Endodermal cell (in vitro differentiated cells): ENCODE data around the gene C2orf81. TPM values are rescaled to one million over a fixed set of nuclear protein-coding genes. Genes with fewer than 3 reads are reported as not detected.
A peak's percentile ranks its signal among the peaks of the same experiment; 100 is the strongest.
"Not testable (repeated sequence)": the region's sequence is repeated elsewhere in the genome, so short reads cannot be mapped to it uniquely, and the experiment has no call there.

ENCODE experiments used
- DNase-seq: peaks from one replicate; pipeline ENCODE4 v3.0.0-alpha.2; 2017
- H3K27ac ChIP-seq: 2 replicates; pipeline ENCODE4 v1.5.1; 2013; ENCODE audit warnings: mild to moderate bottlenecking, low read depth, low read length, moderate library complexity
- H3K27me3 ChIP-seq: 2 replicates; pipeline ENCODE4 v1.6.1; 2013; ENCODE audit warnings: mild to moderate bottlenecking, low read length, moderate library complexity; ENCODE audit not compliant: insufficient read depth, control insufficient read depth, poor library complexity, severe bottlenecking
- H3K36me3 ChIP-seq: 2 replicates; pipeline ENCODE4 v1.7.0; 2013; ENCODE audit warnings: mild to moderate bottlenecking, low read length, moderate library complexity; ENCODE audit not compliant: control insufficient read depth, insufficient read depth
- H3K4me1 ChIP-seq: one replicate; pipeline ENCODE4 v1.7.0; 2013; ENCODE audit warnings: low read length; ENCODE audit not compliant: control insufficient read depth, insufficient read depth
- H3K4me3 ChIP-seq: 2 replicates; pipeline ENCODE4 v1.5.1; 2013; ENCODE audit warnings: mild to moderate bottlenecking, low read length, moderate library complexity
- H3K9ac ChIP-seq: 2 replicates; pipeline ENCODE4 v1.6.1; 2013; ENCODE audit warnings: mild to moderate bottlenecking, low read length, moderate library complexity; ENCODE audit not compliant: poor library complexity, severe bottlenecking; ENCODE audit errors: extremely low read depth
- H3K9me3 ChIP-seq: 2 replicates; pipeline ENCODE4 v1.6.1; 2013; ENCODE audit warnings: mild to moderate bottlenecking, low read length, moderate library complexity; ENCODE audit not compliant: control insufficient read depth
- H3K27ac Mint-ChIP-seq: 2 replicates; pipeline ENCODE4 v1.8.0; 2020; ENCODE audit warnings: mixed read lengths
- H3K27me3 Mint-ChIP-seq: 2 replicates; pipeline ENCODE4 v1.8.0; 2021; ENCODE audit warnings: mild to moderate bottlenecking, mixed read lengths; ENCODE audit not compliant: insufficient read depth
- H3K36me3 Mint-ChIP-seq: 2 replicates; pipeline ENCODE4 v1.8.0; 2020; ENCODE audit warnings: low read depth, mixed read lengths
- H3K4me1 Mint-ChIP-seq: 2 replicates; pipeline ENCODE4 v1.8.0; 2020; ENCODE audit warnings: mixed read lengths
- H3K4me3 Mint-ChIP-seq: 2 replicates; pipeline ENCODE4 v1.8.0; 2020; ENCODE audit warnings: mild to moderate bottlenecking, moderate library complexity, mixed read lengths
- H3K9me3 Mint-ChIP-seq: 2 replicates; pipeline ENCODE4 v1.8.0; 2020; ENCODE audit warnings: mild to moderate bottlenecking, mixed read lengths
- WGBS, 2 experiments: methylation state at CpG; one replicate each; pipeline versions ENCODE4 v1.1.5 to v1.1.7; 2013; ENCODE audit warnings: missing lambda C conversion rate in 2 of 2, mixed read lengths in 1 of 2; ENCODE audit not compliant: insufficient coverage in 1 of 2, insufficient read length in 1 of 2; 5-methylcytosine and 5-hydroxymethylcytosine counted together
- long read RNA-seq, 4 experiments: library from polyadenylated mRNA in 2 of 4; library from RNA in 1 of 4; library from capped mRNA in 1 of 4; stranded (forward) in 3 of 4; unstranded in 1 of 4; transcript quantifications; one replicate each; pipeline ENCODE4 v2.0.0, GENCODE V29; 2020 to 2021; ENCODE audit warnings: inconsistent platforms in 1 of 4
- polyA plus RNA-seq, 2 experiments: library from polyadenylated mRNA; stranded (reverse); fragments of 50-300 nt; gene quantifications; one replicate each; pipeline ENCODE4 v1.2.3, GENCODE V29; 2013
- total RNA-seq, 2 donors: library from RNA; stranded (reverse); fragmentation: NEBNext Ultra II Directional in 1 of 2; extraction: Animal tissue kit (Norgen Biotek cat#: 25700) in 1 of 2; gene quantifications; 2 replicates in 1 of 2; 3 replicates in 1 of 2; pipeline ENCODE4 v1.2.1, GENCODE V29; 2021
- TF ChIP-seq, protein P1 (sequence below): fragments of 200-600 bp; sonication (generic); conservative IDR thresholded peaks from 2 replicates; pipeline ENCODE4 v1.5.0; 2021; ENCODE audit warnings: antibody characterized with exemption, mild to moderate bottlenecking

The C2orf81 gene
- 1 to 10 TPM; 3.8 to 4.8 TPM for total RNA-seq
- 6.2 TPM for polyA plus RNA-seq (2013, experiment 1 of 2)
- polyA plus RNA-seq (2013, experiment 2 of 2): 4.3 TPM
- long read RNA-seq, experiment 1, partial matches to known transcripts: 0 of 2 reads
- long read RNA-seq, experiment 1, other reads (novel, unspliced or antisense): 0 of 2 reads
- long read RNA-seq, experiment 2, partial matches to known transcripts: 0 of 3 reads
- long read RNA-seq, experiment 2, other reads (novel, unspliced or antisense): 0 of 3 reads
- long read RNA-seq, experiment 3, transcript C2orf81-204 (2 exons, 883 nt): major isoform, 8 of 12 reads
- long read RNA-seq, experiment 3, partial matches to known transcripts: 0 of 12 reads
- long read RNA-seq, experiment 3, other reads (novel, unspliced or antisense): 1 of 12 reads
- long read RNA-seq, experiment 4: 0 reads

DNA sequence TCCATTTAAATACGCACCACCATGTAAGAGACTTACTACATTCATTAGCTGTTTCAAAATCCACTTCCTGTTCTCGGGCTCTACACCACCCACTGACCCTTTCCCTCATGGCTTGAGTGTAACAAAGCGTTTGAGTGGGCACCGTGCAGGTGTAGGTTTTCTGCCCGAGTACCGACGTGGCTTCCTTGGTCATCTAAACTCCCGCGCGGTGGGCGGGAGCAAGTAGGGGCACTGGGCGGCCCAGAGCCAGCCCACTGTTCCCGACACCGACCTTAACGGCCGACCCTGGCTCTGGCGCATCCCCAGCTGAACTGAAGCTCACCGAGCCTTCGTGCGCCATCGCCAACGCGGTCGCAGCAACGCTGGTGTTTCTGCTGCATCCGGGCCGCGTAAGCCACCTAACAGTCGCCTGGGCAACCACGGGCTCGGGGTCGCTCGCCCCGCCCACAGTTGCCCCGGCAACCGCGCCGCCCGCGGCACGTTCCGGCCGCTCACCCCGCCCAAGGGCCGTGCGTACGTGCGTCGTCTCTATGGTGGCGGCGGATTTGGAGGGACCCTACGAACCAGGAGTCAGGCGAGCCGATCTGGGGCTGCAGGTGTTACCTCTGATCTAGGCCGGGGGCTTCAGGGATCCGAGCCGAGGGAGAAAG lies at the start of gene C2orf81, which contains the start of gene WDR54:
TSS of gene C2orf81 (minus strand) at position 399 of the 650 bp plus-strand sequence. CDS start at position 340, 59 bp downstream.
TSS of gene WDR54 (plus strand) at position 510 of the 650 bp plus-strand sequence. CDS start 424 bp downstream, outside the sequence.
- Histone ChIP-seq H3K27me3 (peaks cover 8% of the 10 kb centered on the region), H3K36me3 (peaks cover 20% of the 10 kb centered on the region), H3K27ac (peak within 1 kb of the TSS; percentile 79), H3K9me3 (no peaks in the 10 kb centered on the region), H3K4me3 (peak within 1 kb of the TSS; percentile 94), H3K9ac (peak within 1 kb of the TSS; percentile 74), H3K4me1 (peaks cover 17% of the 10 kb centered on the region)
- Mint-ChIP-seq H3K4me1 (peaks cover 22% of the 10 kb centered on the region), H3K27me3 (peaks cover 29% of the 10 kb centered on the region), H3K4me3 (peak within 1 kb of the TSS; percentile 90), H3K36me3 (peaks cover 17% of the 10 kb centered on the region), H3K27ac (peak within 1 kb of the TSS; percentile 96), H3K9me3 (no peaks in the 10 kb centered on the region)
- peak; percentile 97 for DNase-seq
- WGBS, 2 experiments: 2 to 9% methylated on average over 8 to 57 of the region's 57 CpGs
- TF ChIP-seq, protein P1, sequence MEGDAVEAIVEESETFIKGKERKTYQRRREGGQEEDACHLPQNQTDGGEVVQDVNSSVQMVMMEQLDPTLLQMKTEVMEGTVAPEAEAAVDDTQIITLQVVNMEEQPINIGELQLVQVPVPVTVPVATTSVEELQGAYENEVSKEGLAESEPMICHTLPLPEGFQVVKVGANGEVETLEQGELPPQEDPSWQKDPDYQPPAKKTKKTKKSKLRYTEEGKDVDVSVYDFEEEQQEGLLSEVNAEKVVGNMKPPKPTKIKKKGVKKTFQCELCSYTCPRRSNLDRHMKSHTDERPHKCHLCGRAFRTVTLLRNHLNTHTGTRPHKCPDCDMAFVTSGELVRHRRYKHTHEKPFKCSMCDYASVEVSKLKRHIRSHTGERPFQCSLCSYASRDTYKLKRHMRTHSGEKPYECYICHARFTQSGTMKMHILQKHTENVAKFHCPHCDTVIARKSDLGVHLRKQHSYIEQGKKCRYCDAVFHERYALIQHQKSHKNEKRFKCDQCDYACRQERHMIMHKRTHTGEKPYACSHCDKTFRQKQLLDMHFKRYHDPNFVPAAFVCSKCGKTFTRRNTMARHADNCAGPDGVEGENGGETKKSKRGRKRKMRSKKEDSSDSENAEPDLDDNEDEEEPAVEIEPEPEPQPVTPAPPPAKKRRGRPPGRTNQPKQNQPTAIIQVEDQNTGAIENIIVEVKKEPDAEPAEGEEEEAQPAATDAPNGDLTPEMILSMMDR: no peak

DNA sequence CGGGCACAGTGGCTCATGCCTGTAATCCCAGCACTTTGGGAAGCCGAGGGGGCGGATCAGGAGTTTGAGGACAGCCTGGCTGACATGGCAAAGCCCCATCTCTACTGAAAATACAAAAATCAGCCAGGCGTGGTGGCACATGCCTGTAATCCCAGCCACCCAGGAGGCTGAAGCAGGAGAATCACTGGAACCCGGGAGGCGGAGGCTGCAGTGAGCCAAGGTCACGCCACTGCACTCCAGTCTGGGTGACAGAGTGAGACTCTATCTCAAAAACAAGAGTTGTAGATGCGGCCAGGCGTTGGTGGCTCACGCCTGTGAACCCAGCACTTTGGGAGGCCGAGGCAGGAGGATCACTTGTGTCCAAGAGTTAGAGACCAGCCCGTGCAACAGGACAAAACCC lies 49.3 kb upstream of the C2orf81 start:
- not testable (repeated sequence) for H3K9ac ChIP-seq, H3K9me3 ChIP-seq, H3K27ac ChIP-seq, H3K4me3 ChIP-seq, H3K27me3 ChIP-seq, H3K4me1 Mint-ChIP-seq, DNase-seq, H3K4me1 ChIP-seq, H3K4me3 Mint-ChIP-seq, H3K27ac Mint-ChIP-seq, H3K9me3 Mint-ChIP-seq, H3K27me3 Mint-ChIP-seq
- H3K36me3 ChIP-seq: peaks cover 17% of the 10 kb centered on the region
- peaks cover 17% of the 10 kb centered on the region for H3K36me3 Mint-ChIP-seq
- 84 to 94% methylated on average over 11 to 12 of the region's 12 CpGs for WGBS, 2 experiments

DNA sequence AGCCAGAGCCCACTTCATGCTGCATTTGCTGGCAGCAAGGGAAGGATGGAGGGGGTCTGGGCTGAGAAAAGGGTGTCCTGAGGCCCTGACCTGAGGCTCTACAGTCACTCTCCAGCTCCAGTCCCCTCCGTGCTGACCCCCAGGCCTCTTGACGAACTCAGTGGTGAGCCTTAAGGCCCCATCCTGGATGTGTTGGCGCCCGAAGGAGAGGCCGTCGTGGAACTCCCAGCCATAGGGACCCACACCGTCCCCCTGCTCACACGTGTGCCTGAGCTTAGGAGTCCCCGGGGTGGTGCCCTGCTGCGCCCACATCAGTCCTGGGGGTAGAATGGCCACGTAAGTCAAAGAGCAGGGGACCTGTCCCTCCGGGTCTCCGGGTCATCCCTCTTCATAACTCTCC lies 43.0 kb upstream of the C2orf81 start:
- Mint-ChIP-seq H3K9me3 (no peaks in the 10 kb centered on the region), H3K4me3 (peak overlapping the region; percentile 93), H3K4me1 (peaks cover 8% of the 10 kb centered on the region), H3K27me3 (no peaks in the 10 kb centered on the region), H3K27ac (peak overlapping the region; percentile 64), H3K36me3 (peaks cover 27% of the 10 kb centered on the region)
- Histone ChIP-seq H3K9me3 (no peaks in the 10 kb centered on the region), H3K4me3 (peak overlapping the region; percentile 84), H3K4me1 (no peaks in the 10 kb centered on the region), H3K27me3 (no peaks in the 10 kb centered on the region), H3K36me3 (peaks cover 28% of the 10 kb centered on the region), H3K27ac (no peak overlapping the region), H3K9ac (peak overlapping the region; percentile 69)
- no peak for DNase-seq
- TF ChIP-seq, protein P1: no peak
- WGBS, 2 experiments: 8 to 12% methylated on average over 2 to 13 of the region's 13 CpGs
